GM23338 (cell line): ENCODE measurements around the gene GSN. TPM values are rescaled to one million over a fixed set of nuclear protein-coding genes. Genes with fewer than 3 reads are reported as not detected.

ENCODE experiments used
- ATAC-seq: fragments of 200-7000 bp; cut with Tn5 transposase; 3 replicates; pipeline ENCODE4 v1.9.1; 2020
- DNase-seq: peaks from one replicate; pipeline ENCODE4 v3.0.0-alpha.2; 2015; ENCODE audit warnings: low spot score
- H2AFZ ChIP-seq: fragments of 200-600 bp; sonication (generic); 2 replicates; pipeline ENCODE4 v1.8.0; 2016; ENCODE audit warnings: antibody characterized with exemption, mild to moderate bottlenecking, moderate library complexity
- H3F3A ChIP-seq: fragments of 200-600 bp; sonication (generic); replicated peaks from 2 replicates; pipeline ENCODE4 v1.8.0; 2017; ENCODE audit warnings: antibody characterized with exemption, mixed run types, low read depth
- H3K27ac ChIP-seq: fragments of 200-600 bp; sonication (generic); 2 replicates; pipeline ENCODE4 v1.6.1; 2016; ENCODE audit warnings: low read depth
- H3K27me3 ChIP-seq: fragments of 200-600 bp; sonication (generic); 2 replicates; pipeline ENCODE4 v1.8.0; 2016; ENCODE audit warnings: mild to moderate bottlenecking, mixed run types, moderate library complexity; ENCODE audit not compliant: insufficient read depth
- H3K36me3 ChIP-seq: fragments of 200-600 bp; sonication (generic); 2 replicates; pipeline ENCODE4 v1.8.0; 2016; ENCODE audit warnings: mild to moderate bottlenecking; ENCODE audit not compliant: insufficient read depth
- H3K4me1 ChIP-seq: fragments of 200-600 bp; sonication (generic); 2 replicates; pipeline ENCODE4 v1.8.0; 2016; ENCODE audit warnings: mild to moderate bottlenecking, moderate library complexity; ENCODE audit not compliant: insufficient read depth
- H3K4me2 ChIP-seq: fragments of 200-600 bp; sonication (generic); 2 replicates; pipeline ENCODE4 v1.7.1; 2017; ENCODE audit warnings: mixed run types
- H3K4me3 ChIP-seq: fragments of 200-600 bp; sonication (generic); 2 replicates; pipeline ENCODE4 v1.6.1; 2016; ENCODE audit warnings: mixed run types
- H3K79me2 ChIP-seq: fragments of 200-600 bp; sonication (generic); replicated peaks from 2 replicates; pipeline ENCODE4 v1.8.0; 2017; ENCODE audit warnings: mild to moderate bottlenecking; ENCODE audit not compliant: insufficient read depth
- H3K9me2 ChIP-seq: fragments of 200-600 bp; sonication (generic); 2 replicates; pipeline ENCODE4 v1.8.0; 2017; ENCODE audit not compliant: insufficient read depth
- H4K20me1 ChIP-seq: fragments of 200-600 bp; sonication (generic); replicated peaks from 2 replicates; pipeline ENCODE4 v1.8.0; 2017; ENCODE audit warnings: mild to moderate bottlenecking; ENCODE audit not compliant: insufficient read depth
- H3K27ac Mint-ChIP-seq: 2 replicates; pipeline ENCODE4 v1.8.0; 2020; ENCODE audit warnings: inconsistent platforms, mild to moderate bottlenecking, moderate library complexity, mixed read lengths
- H3K27me3 Mint-ChIP-seq: 3 replicates; pipeline ENCODE4 v1.8.0; 2022; ENCODE audit warnings: low read depth, mild to moderate bottlenecking, moderate library complexity, mixed read lengths, inconsistent platforms; ENCODE audit not compliant: insufficient read depth, poor library complexity
- H3K36me3 Mint-ChIP-seq: 3 replicates; pipeline ENCODE4 v1.8.0; 2021; ENCODE audit warnings: low read depth, mild to moderate bottlenecking, inconsistent platforms, moderate library complexity, mixed read lengths
- H3K4me1 Mint-ChIP-seq: 3 replicates; pipeline ENCODE4 v1.8.0; 2020; ENCODE audit warnings: mild to moderate bottlenecking, inconsistent platforms, mixed read lengths
- H3K4me3 Mint-ChIP-seq: 3 replicates; pipeline ENCODE4 v1.8.0; 2021; ENCODE audit warnings: moderate library complexity, mild to moderate bottlenecking, inconsistent platforms, mixed read lengths
- H3K9me3 Mint-ChIP-seq: 3 replicates; pipeline ENCODE4 v1.8.0; 2020; ENCODE audit warnings: moderate library complexity, mild to moderate bottlenecking, inconsistent platforms, mixed read lengths
- CREB1 ChIP-seq: fragments of 250-450 bp; sonication (Bioruptor Pico); IDR thresholded peaks from 2 replicates; pipeline ENCODE4 v1.5.0; 2020; ENCODE audit warnings: low read depth, mild to moderate bottlenecking, moderate library complexity
- CTCF ChIP-seq, 2 experiments: fragments of 200-600 bp in 1 of 2; sonication (generic) in 1 of 2; conservative IDR thresholded peaks; 2 replicates each; pipeline versions ENCODE4 v1.5.1 to v1.6.1; 2016 to 2017; ENCODE audit warnings: antibody characterized with exemption in 2 of 2, low read depth in 2 of 2, mild to moderate bottlenecking in 2 of 2, moderate library complexity in 1 of 2
- ETS1 ChIP-seq: IDR thresholded peaks from 2 replicates; pipeline ENCODE4 v1.6.1; 2016; ENCODE audit warnings: antibody characterized with exemption
- EZH2 ChIP-seq: fragments of 200-600 bp; sonication (generic); IDR thresholded peaks from one replicate; pipeline ENCODE4 v1.8.0; 2017; ENCODE audit warnings: antibody characterized with exemption, mild to moderate bottlenecking, low read depth; ENCODE audit not compliant: unreplicated experiment
- EZH2phosphoT487 ChIP-seq: fragments of 200-600 bp; sonication (generic); IDR thresholded peaks from one replicate; pipeline ENCODE4 v1.8.1; 2018; ENCODE audit warnings: antibody characterized with exemption; ENCODE audit not compliant: unreplicated experiment
- JUNB ChIP-seq: IDR thresholded peaks from one replicate; pipeline ENCODE4 v1.6.1; 2016; ENCODE audit warnings: antibody characterized with exemption; ENCODE audit not compliant: unreplicated experiment
- NANOG ChIP-seq: IDR thresholded peaks from 2 replicates; pipeline ENCODE4 v1.6.1; 2016; ENCODE audit warnings: antibody characterized with exemption, borderline replicate concordance
- POLR2AphosphoS5 ChIP-seq: IDR thresholded peaks from 2 replicates; pipeline ENCODE4 v1.6.1; 2016; ENCODE audit warnings: antibody characterized with exemption, low read depth
- REST ChIP-seq: IDR thresholded peaks from one replicate; pipeline ENCODE4 v1.6.1; 2018; ENCODE audit warnings: antibody characterized with exemption; ENCODE audit not compliant: unreplicated experiment
- STAT1 ChIP-seq: IDR thresholded peaks from one replicate; pipeline ENCODE4 v1.6.1; 2016; ENCODE audit warnings: antibody characterized with exemption; ENCODE audit not compliant: unreplicated experiment
- ZNF114 ChIP-seq: fragments of 250-450 bp; sonication (Bioruptor Pico); IDR thresholded peaks from 2 replicates; pipeline ENCODE4 v1.5.0; 2020; ENCODE audit warnings: mild to moderate bottlenecking, moderate library complexity
- ZNF331 ChIP-seq: fragments of 250-450 bp; sonication (Bioruptor Pico); IDR thresholded peaks from 2 replicates; pipeline ENCODE4 v1.5.0; 2020; ENCODE audit warnings: low read depth, mild to moderate bottlenecking, moderate library complexity
- ZNF462 ChIP-seq: fragments of 250-450 bp; sonication (Bioruptor Pico); IDR thresholded peaks from 2 replicates; pipeline ENCODE4 v1.5.0; 2020; ENCODE audit warnings: mild to moderate bottlenecking, moderate library complexity
- polyA plus RNA-seq: library from polyadenylated mRNA; unstranded; fragments of >200 nt; fragmentation: Nextera tagmentation; extraction: Ambion mirVana; gene quantifications from 2 replicates; pipeline ENCODE4 v1.2.1, GENCODE V29; 2016
- total RNA-seq: library from RNA; depleted of rRNA; stranded (reverse); fragments of >200 nt; shearing (Covaris generic); gene quantifications from 2 replicates; pipeline ENCODE4 v1.2.3, GENCODE V29; 2014

GSN gene
- total and polyA plus RNA-seq, 2 experiments from 2014 or later, result 30.2 to 85.7 TPM

GRCh38 chr9:121289772-121290370 lies 21.9 kb downstream of the GSN start:
- H3K4me3 Mint-ChIP-seq, result 0 out of 3 replicates have a peak overlapping the region, but pooled peaks have one; percentile 28
- TF ChIP-seq REST, result no peak
- no peak for TF ChIP-seq EZH2phosphoT487
- no peak for TF ChIP-seq EZH2
- TF ChIP-seq STAT1, result no peak
- TF ChIP-seq ZNF462 (CRISPR knock-in tag), result no peak
- no peak for TF ChIP-seq ZNF114 (CRISPR knock-in tag)
- no peak for TF ChIP-seq CREB1 (CRISPR knock-in tag)
- TF ChIP-seq CTCF (conservative IDR thresholded peaks at IDR 0.05; ENCODE audit: low read depth in 2 of 2), result no peak
- no peak for TF ChIP-seq ZNF331 (CRISPR knock-in tag)
- TF ChIP-seq ETS1, result no peak
- no peak for TF ChIP-seq POLR2AphosphoS5
- no peak for TF ChIP-seq JUNB
- TF ChIP-seq NANOG, result no peak
- peaks cover 35% of the 10 kb centered on the region for H3K27me3 Mint-ChIP-seq
- peak overlapping the region; percentile 50; the same call in 1 of the 2 replicates for H3K4me2 ChIP-seq
- no peak overlapping the region for H3K4me3 ChIP-seq
- no peaks in the 10 kb centered on the region for H3K9me2 ChIP-seq
- ATAC-seq (no peak), DNase-seq (no peak)
- H3F3A ChIP-seq, result peaks cover 12% of the 10 kb centered on the region
- H3K9me3 Mint-ChIP-seq, result no peaks in the 10 kb centered on the region; the same call in 2 of the 3 replicates
- H3K36me3 Mint-ChIP-seq, result peaks cover 5% of the 10 kb centered on the region; the same call in 1 of the 3 replicates
- no peak overlapping the region for H3K27ac ChIP-seq
- H4K20me1 ChIP-seq, result peaks cover 9% of the 10 kb centered on the region
- H3K27ac Mint-ChIP-seq, result peak overlapping the region; percentile 49; the same call in 1 of the 2 replicates
- H3K4me1 Mint-ChIP-seq, result peaks cover 48% of the 10 kb centered on the region
- peaks cover 38% of the 10 kb centered on the region for H3K27me3 ChIP-seq
- H2AFZ ChIP-seq, result no peak overlapping the region
- no peaks in the 10 kb centered on the region for H3K36me3 ChIP-seq
- H3K79me2 ChIP-seq, result no peaks in the 10 kb centered on the region
- H3K4me1 ChIP-seq, result peaks cover 40% of the 10 kb centered on the region
